MCF 10A (cell line): ENCODE measurements around the gene AKT1S1. TPM values are rescaled to one million over a fixed set of nuclear protein-coding genes. Genes with fewer than 3 reads are reported as not detected.
A peak's percentile ranks its signal among the peaks of the same experiment; 100 is the strongest.

Experiments used
- BruUV-seq: library from RNA; stranded (reverse); fragments of 400-500 nt; replicated peaks from 2 replicates; lab custom pipeline; 2021; lab: Mats Ljungman, UMichigan
- CTCF ChIA-PET: fragments of 300-600 bp; sonication (Branson Sonifier 250); formaldehyde crosslinking; extraction: SDS; loops from one replicate; lab custom pipeline; 2021; ENCODE audit warnings: antibody characterized with exemption, inconsistent platforms; lab: Yijun Ruan, JAX
- POLR2A ChIA-PET: fragments of 300-600, 350-650 bp; sonication (Branson Sonifier 250); formaldehyde crosslinking; extraction: SDS; loops from one replicate; lab custom pipeline; 2020; ENCODE audit warnings: antibody characterized with exemption, inconsistent platforms; lab: Yijun Ruan, JAX
- DNase-seq: peaks from one replicate; pipeline ENCODE4 v3.0.0-alpha.2; 2018; ENCODE audit not compliant: unreplicated experiment
- H3K27ac Mint-ChIP-seq: one replicate; pipeline ENCODE4 v1.8.0; 2022; ENCODE audit warnings: mild to moderate bottlenecking, low read depth, mixed read lengths; ENCODE audit not compliant: unreplicated experiment
- H3K27me3 Mint-ChIP-seq: one replicate; pipeline ENCODE4 v1.8.0; 2022; ENCODE audit warnings: mixed read lengths; ENCODE audit not compliant: insufficient read depth, unreplicated experiment
- H3K36me3 Mint-ChIP-seq: one replicate; pipeline ENCODE4 v1.8.0; 2022; ENCODE audit warnings: mild to moderate bottlenecking, moderate library complexity, mixed read lengths; ENCODE audit not compliant: insufficient read depth, unreplicated experiment
- H3K4me1 Mint-ChIP-seq: one replicate; pipeline ENCODE4 v1.8.0; 2022; ENCODE audit warnings: mixed read lengths; ENCODE audit not compliant: insufficient read depth, unreplicated experiment
- H3K4me3 Mint-ChIP-seq: one replicate; pipeline ENCODE4 v1.8.0; 2022; ENCODE audit warnings: mild to moderate bottlenecking, moderate library complexity, mixed read lengths; ENCODE audit not compliant: unreplicated experiment
- H3K9me3 Mint-ChIP-seq: one replicate; pipeline ENCODE4 v1.8.0; 2022; ENCODE audit warnings: mixed read lengths; ENCODE audit not compliant: unreplicated experiment
- CTCF ChIP-seq: fragments of 200-600 bp; IDR thresholded peaks from one replicate; pipeline ENCODE4 v1.8.0; 2022; ENCODE audit warnings: antibody characterized with exemption, mild to moderate bottlenecking; ENCODE audit not compliant: unreplicated experiment
- intact Hi-C: fragments of 100-400 bp; cut with micrococcal nuclease; formaldehyde crosslinking; loops from 2 replicates; pipeline ENCODE4 v1.14.1; 2022
- total RNA-seq: library from RNA; stranded (reverse); gene quantifications from 2 replicates; pipeline ENCODE4 v1.2.3, GENCODE V29; 2022

Gene AKT1S1
- total RNA-seq, 1 experiment from 2014 or later, result 74.7 TPM

GRCh38 chr19:49869484-49870308, 7.5 kb downstream of the AKT1S1 start:
- H3K9me3 Mint-ChIP-seq, result no peaks in the 10 kb centered on the region
- CTCF ChIA-PET, result interaction anchor here (0.5 kb wide), 1 partner anchor 68 kb away, joined by 3 read pairs; no protein-coding TSS in a partner anchor
- POLR2A ChIA-PET, result interaction anchor here (0.5 to 6.7 kb wide), 20 partner anchors 7 to 1531 kb away, joined by 3 to 78 read pairs (median 6); partner anchors contain the start of genes AKT1S1, AP2A1, ATF5 and BCL2L12
- no peaks in the 10 kb centered on the region for H3K27me3 Mint-ChIP-seq
- H3K4me3 Mint-ChIP-seq, result no peak overlapping the region
- intact Hi-C loops, result loop anchor here (2.0 to 5.0 kb wide), 2 partner anchors 52 to 103 kb away; partner anchors contain the start of genes AP2A1 and MED25
- H3K4me1 Mint-ChIP-seq, result peaks cover 5% of the 10 kb centered on the region
- H3K27ac Mint-ChIP-seq, result no peak overlapping the region
- no peak for TF ChIP-seq CTCF
- H3K36me3 Mint-ChIP-seq, result peaks cover 50% of the 10 kb centered on the region
- DNase-seq, result peak; percentile 100
- no TSS peak for BruUV-seq

DNA sequence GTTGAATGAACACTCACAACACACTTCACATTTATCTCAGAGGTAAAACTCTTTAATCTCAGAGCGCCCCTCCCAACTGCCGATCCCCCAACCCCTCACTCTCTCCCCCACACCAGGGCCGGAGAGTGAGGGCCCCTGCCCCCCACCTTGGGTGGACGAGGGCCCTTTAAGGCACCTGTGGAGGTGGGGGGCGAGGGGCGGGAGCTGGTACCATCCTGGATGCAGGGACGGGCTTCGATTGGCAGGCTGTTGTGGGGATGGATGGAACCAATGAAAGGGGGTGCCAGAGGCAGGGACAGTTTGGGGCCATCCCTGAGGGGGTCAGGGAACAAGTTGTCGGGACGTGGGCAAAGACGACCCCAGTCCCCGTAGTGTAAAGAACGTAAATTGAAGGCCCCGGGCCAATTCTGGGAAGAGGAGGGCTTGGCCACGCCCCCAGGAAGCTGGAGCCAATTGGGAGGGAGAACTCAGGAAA, 8.1 kb downstream of the AKT1S1 start:
- TF ChIP-seq CTCF, result no peak
- Mint-ChIP-seq H3K4me3 (no peak overlapping the region), H3K9me3 (no peaks in the 10 kb centered on the region), H3K4me1 (peaks cover 5% of the 10 kb centered on the region), H3K36me3 (peaks cover 56% of the 10 kb centered on the region), H3K27me3 (no peaks in the 10 kb centered on the region), H3K27ac (no peak overlapping the region)
- no peak for DNase-seq
- ChIA-PET CTCF (interaction anchor here (0.5 kb wide), 1 partner anchor 69 kb away, joined by 3 read pairs; no protein-coding TSS in a partner anchor), POLR2A (interaction anchor here (0.5 to 6.7 kb wide), 21 partner anchors 8 to 1531 kb away, joined by 3 to 78 read pairs (median 5); partner anchors contain the start of genes AKT1S1, AP2A1, ATF5 and BCL2L12)
- intact Hi-C loops, result loop anchor here (2.0 to 5.0 kb wide), 2 partner anchors 52 to 102 kb away; partner anchors contain the start of genes AP2A1 and MED25
- BruUV-seq, result TSS peak; percentile 23

DNA sequence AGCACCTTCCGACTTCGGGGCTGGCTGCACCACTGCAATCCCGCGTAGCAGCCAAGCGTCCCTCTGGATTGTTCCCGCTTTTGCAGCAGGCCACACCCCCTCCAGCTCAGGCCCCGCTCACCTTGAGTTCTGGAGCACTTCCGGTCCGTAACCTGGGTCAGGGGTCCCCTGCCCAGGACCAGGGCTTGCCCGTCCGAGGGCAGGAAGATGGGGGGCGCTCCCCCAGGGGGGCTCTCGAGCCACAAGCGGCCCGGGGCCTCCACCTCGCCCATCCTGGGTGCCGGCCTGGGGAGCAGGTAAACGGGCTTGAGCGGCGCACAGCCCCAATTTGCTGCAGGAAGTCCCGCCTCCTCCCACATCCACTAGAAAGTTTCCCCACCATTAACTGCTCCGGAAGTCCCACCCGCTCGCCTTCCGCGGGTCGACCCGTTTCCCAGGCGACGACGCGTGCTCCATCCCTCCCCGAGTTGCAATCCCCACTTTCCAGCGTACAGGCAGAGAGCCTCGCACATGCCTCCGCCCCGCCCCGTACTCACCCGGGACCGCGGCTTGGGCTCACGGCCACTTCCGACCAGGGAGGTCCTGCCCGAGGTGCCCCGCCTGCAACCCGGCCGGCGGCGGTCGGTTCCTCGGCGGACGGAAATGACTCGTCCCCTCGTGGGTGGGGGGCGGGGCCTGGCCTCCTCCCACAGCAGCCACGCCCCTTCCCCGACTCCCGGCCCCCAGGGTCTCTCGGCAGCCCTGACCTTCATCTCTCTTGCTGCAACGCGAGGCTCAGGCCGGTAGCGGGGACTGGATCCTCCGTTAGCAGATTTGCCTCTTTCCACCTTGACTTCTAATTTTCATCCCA, 10.0 kb downstream of the AKT1S1 start, which contains the start of gene PNKP:
Gene PNKP (minus strand): TSS at position 644 of the 850 bp plus-strand sequence. CDS start 372 bp downstream, at position 272.
- peaks cover 5% of the 10 kb centered on the region for H3K4me1 Mint-ChIP-seq
- ChIA-PET POLR2A (interaction anchor here (0.6 to 6.7 kb wide), 19 partner anchors 8 to 1079 kb away, joined by 3 to 78 read pairs (median 5); partner anchors contain the start of genes AKT1S1, AP2A1, ATF5 and FUZ), CTCF (interaction anchor here (0.7 kb wide), 1 partner anchor 9 kb away, joined by 3 read pairs; no protein-coding TSS in a partner anchor)
- H3K4me3 Mint-ChIP-seq, result no peak within 1 kb of the TSS
- H3K27me3 Mint-ChIP-seq, result no peaks in the 10 kb centered on the region
- DNase-seq, result peak; percentile 93
- H3K9me3 Mint-ChIP-seq, result no peaks in the 10 kb centered on the region
- BruUV-seq, result no TSS peak
- peaks cover 58% of the 10 kb centered on the region for H3K36me3 Mint-ChIP-seq
- H3K27ac Mint-ChIP-seq, result peak within 1 kb of the TSS; percentile 96
- intact Hi-C loops, result loop anchor here (5.0 kb wide), 1 partner anchor 50 kb away; the partner anchor contains the start of gene MED25
- TF ChIP-seq CTCF, result no peak
